ENCODE measurements around the gene CYP2A13.

The CYP2A13 gene

DNA sequence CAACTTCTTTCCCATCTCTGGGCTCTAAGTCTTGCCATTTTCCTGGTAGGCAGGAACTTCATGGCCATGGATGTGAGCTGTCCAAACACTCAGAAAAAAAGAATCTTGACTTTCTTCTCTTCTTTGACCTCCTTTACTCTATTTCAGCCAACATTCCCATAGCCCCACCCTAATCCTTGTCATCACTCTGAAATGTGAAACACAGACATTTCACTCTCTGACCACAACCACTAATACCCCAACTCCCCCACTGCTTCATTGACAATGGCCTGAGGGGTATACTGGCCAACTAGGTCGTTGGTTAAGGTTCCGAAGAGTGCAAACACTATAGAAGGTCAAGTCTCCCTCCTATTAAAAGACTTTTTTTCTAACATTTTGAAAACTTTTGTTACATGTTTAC is 4.7 kb upstream of the CYP2A13 start:
- in situ Hi-C loops (cut with MboI; ENCODE audit: low pct_unique_long_range_greater_than_20kb, low sequenced_read_pairs, unreplicated experiment): no loop called here
- TF ChIP-seq, protein P1, sequence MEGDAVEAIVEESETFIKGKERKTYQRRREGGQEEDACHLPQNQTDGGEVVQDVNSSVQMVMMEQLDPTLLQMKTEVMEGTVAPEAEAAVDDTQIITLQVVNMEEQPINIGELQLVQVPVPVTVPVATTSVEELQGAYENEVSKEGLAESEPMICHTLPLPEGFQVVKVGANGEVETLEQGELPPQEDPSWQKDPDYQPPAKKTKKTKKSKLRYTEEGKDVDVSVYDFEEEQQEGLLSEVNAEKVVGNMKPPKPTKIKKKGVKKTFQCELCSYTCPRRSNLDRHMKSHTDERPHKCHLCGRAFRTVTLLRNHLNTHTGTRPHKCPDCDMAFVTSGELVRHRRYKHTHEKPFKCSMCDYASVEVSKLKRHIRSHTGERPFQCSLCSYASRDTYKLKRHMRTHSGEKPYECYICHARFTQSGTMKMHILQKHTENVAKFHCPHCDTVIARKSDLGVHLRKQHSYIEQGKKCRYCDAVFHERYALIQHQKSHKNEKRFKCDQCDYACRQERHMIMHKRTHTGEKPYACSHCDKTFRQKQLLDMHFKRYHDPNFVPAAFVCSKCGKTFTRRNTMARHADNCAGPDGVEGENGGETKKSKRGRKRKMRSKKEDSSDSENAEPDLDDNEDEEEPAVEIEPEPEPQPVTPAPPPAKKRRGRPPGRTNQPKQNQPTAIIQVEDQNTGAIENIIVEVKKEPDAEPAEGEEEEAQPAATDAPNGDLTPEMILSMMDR (IDR thresholded peaks at IDR 0.05; ENCODE audit: extremely low read depth, insufficient read depth, missing control alignments): no peak
- no peak for DNase-seq (ENCODE audit: low spot score)

DNA sequence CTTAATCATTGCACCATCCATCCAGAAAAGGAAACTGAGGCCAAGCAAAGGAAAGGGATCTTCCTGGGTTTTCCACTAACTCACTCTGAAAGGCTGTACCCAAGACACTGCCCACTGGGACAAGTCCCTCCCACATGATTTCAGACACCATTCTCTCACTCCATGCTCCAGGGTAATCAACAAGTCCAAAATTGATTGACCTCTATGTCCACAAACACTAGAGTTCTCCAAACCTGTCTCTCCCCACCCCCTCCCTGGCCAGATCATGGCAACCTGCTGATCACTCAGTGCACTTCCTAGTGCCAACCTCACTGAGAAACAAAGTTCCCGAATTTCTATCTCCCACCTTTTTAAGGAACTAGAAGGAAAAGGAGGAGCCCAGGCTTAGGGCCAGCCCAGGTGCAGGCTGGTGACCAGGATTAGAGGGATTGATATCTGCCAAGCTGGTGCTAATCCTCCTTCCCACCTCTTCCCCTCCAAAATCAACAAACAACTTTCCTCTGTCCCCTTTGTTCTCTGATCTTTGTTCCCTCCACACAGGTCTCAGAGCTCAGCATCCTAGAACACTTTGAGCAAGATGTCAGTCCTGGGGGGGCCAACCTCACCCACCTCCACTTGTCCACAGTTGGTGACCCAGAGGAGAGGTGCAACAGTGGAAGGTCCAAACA is 2.4 kb upstream of the CYP2A13 start:
- in situ Hi-C loops (cut with MboI; ENCODE audit: low pct_unique_long_range_greater_than_20kb, low sequenced_read_pairs, unreplicated experiment): no loop called here
- DNase-seq (ENCODE audit: low spot score): no peak
- TF ChIP-seq, protein P1 (IDR thresholded peaks at IDR 0.05; ENCODE audit: extremely low read depth, insufficient read depth, missing control alignments): no peak

DNA sequence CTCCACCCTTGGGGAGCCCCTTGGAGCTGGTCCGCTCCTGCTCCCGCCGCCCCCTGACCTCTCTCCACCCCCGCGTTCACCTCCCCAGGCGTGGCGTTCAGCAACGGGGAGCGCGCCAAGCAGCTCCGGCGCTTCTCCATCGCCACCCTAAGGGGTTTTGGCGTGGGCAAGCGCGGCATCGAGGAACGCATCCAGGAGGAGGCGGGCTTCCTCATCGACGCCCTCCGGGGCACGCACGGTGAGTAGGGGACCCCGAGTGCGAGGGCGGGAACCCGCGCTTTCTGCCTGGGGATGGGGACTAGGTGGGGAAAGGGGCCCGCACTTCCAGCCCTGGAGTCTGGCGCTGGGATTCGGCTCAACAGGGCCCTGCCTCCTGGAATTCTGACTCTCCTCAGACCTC is 1.7 kb downstream of the CYP2A13 start:
- in situ Hi-C loops (cut with MboI; ENCODE audit: low pct_unique_long_range_greater_than_20kb, low sequenced_read_pairs, unreplicated experiment): no loop called here
- TF ChIP-seq, protein P1 (IDR thresholded peaks at IDR 0.05; ENCODE audit: extremely low read depth, insufficient read depth, missing control alignments): no peak
- DNase-seq (ENCODE audit: low spot score): no peak

DNA sequence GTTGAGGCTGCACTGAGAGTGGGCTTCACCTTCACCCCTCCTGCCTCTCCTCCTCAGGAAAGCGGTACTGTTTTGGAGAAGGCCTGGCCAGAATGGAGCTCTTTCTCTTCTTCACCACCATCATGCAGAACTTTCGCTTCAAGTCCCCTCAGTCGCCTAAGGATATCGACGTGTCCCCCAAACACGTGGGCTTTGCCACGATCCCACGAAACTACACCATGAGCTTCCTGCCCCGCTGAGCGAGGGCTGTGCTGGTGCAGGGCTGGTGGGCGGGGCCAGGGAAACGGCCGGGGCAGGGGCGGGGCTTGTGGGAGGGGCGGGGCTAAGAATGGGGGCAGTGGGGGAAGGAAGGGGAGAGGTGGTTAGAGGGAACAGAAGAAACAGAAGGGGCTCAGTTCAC is 7.5 kb downstream of the CYP2A13 start:
- in situ Hi-C loops (cut with MboI; ENCODE audit: low pct_unique_long_range_greater_than_20kb, low sequenced_read_pairs, unreplicated experiment): no loop called here

DNA sequence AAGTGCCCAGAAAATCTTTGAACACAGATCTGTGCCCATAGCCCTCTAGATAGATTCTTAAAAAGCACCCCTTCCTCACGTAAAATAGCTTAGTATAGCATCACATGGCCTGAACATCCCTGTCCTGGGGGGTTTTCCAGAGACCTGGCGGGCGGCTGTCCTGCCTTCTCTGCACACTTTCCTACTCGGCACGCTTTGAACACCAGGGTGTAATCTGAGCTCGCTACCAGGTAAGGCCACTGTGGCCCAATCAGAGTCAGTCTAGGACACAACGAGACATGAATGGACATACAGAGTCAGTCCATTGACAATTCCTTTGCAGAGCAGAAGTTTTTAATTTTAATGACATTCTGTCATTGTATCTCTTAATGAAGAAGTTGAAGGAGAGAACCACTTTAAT is 8.1 kb downstream of the CYP2A13 start:
- DNase-seq (ENCODE audit: low spot score): no peak
- in situ Hi-C loops (cut with MboI; ENCODE audit: low pct_unique_long_range_greater_than_20kb, low sequenced_read_pairs, unreplicated experiment): no loop called here
- TF ChIP-seq, protein P1 (IDR thresholded peaks at IDR 0.05; ENCODE audit: extremely low read depth, insufficient read depth, missing control alignments): no peak

More for the DNA sequence above, 7.5 kb downstream of the CYP2A13 start:
- TF ChIP-seq, protein P1 (IDR thresholded peaks at IDR 0.05; ENCODE audit: extremely low read depth, insufficient read depth, missing control alignments): no peak
- DNase-seq (ENCODE audit: low spot score): no peak

DNA sequence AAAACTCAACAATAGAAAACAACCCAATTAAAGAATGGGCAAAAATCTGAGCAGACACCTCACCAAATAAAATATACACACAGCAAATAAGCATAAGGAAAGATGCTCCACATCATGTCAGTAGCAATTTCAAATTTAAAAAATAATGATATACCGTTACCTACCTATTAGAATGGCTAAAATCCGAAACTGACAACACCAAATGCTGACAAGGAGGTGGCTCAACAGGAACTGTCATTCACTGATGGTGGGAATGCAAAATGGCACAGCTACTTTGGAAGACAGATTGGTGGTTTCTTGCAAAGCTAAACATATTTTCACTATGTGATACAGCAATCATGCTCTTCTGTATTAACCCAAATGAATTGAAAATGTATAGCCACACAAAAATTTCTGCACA is 9.1 kb downstream of the CYP2A13 start:
- no peak for DNase-seq (ENCODE audit: low spot score)
- in situ Hi-C loops (cut with MboI; ENCODE audit: low pct_unique_long_range_greater_than_20kb, low sequenced_read_pairs, unreplicated experiment): no loop called here
- TF ChIP-seq, protein P1 (IDR thresholded peaks at IDR 0.05; ENCODE audit: extremely low read depth, insufficient read depth, missing control alignments): no peak
